Gastroesophageal sphincter (tissue), 4 donors: ENCODE results near the gene CACNA1I. TPM values are rescaled to one million over a fixed set of nuclear protein-coding genes. Genes with fewer than 3 reads are reported as not detected.
"Not testable (repeated sequence)": the region's sequence is repeated elsewhere in the genome, so short reads cannot be mapped to it uniquely, and the experiment has no call there.

Experiments
- ATAC-seq: fragments of 150-250 bp; one replicate; pipeline ENCODE4 v1.9.1; 2016; ENCODE audit warnings: mild to moderate bottlenecking, moderate library complexity
- H3K27ac ChIP-seq, 4 donors: fragments of 200-600 bp; sonication (generic) in 3 of 4; 1 replicate in 3 of 4; 2 replicates in 1 of 4; pipeline ENCODE4 v1.5.1; 2016 to 2019
- H3K27me3 ChIP-seq: fragments of 200-600 bp; sonication (generic); one replicate; pipeline ENCODE4 v1.5.1; 2019
- H3K36me3 ChIP-seq, 2 donors: fragments of 200-600 bp; sonication (generic); one replicate each; pipeline ENCODE4 v1.5.1; 2019; ENCODE audit warnings: control low read depth in 1 of 2
- H3K4me1 ChIP-seq, 3 donors: fragments of 200-600 bp; sonication (generic); 1 replicate in 2 of 3; 2 replicates in 1 of 3; pipeline ENCODE4 v1.5.1; 2016 to 2019; ENCODE audit warnings: control low read depth in 2 of 3
- H3K4me3 ChIP-seq, 2 donors: fragments of 200-600 bp; sonication (generic); one replicate each; pipeline ENCODE4 v1.5.1; 2019; ENCODE audit warnings: mild to moderate bottlenecking in 1 of 2, moderate library complexity in 1 of 2
- H3K9me3 ChIP-seq, 3 donors: fragments of 200-600 bp; sonication (generic); one replicate each; pipeline ENCODE4 v1.5.1; 2017 to 2019; ENCODE audit warnings: control low read depth in 2 of 3
- EP300 ChIP-seq: sonication (generic); formaldehyde crosslinking; IDR thresholded peaks from one replicate; pipeline ENCODE4 v1.6.1; 2017; ENCODE audit warnings: antibody characterized with exemption, mild to moderate bottlenecking
- POLR2A ChIP-seq, 2 donors: fragments of 450-650 bp; IDR thresholded peaks; one replicate each; pipeline ENCODE4 v1.6.1; 2017; ENCODE audit warnings: antibody characterized with exemption in 2 of 2, mild to moderate bottlenecking in 2 of 2, moderate library complexity in 1 of 2
- POLR2AphosphoS5 ChIP-seq: sonication (generic); formaldehyde crosslinking; IDR thresholded peaks from one replicate; pipeline ENCODE4 v1.6.1; 2017; ENCODE audit warnings: antibody characterized with exemption
- WGBS, 2 donors: methylation state at CpG; one replicate each; pipeline ENCODE4 v1.1.5; 2018; ENCODE audit warnings: low coverage in 1 of 2; 5-methylcytosine and 5-hydroxymethylcytosine counted together
- total RNA-seq, 4 donors: library from RNA; depleted of rRNA; stranded (reverse); fragments of >200 nt; gene quantifications; one replicate each; pipeline ENCODE4 v1.1.0, GENCODE V29; 2016
- TF ChIP-seq, protein P1 (sequence below), 4 experiments: fragments of 200-600 bp in 2 of 4; fragments of 450-650 bp in 2 of 4; sonication (generic) in 1 of 4; IDR thresholded peaks; one replicate each; pipeline ENCODE4 v1.5.1; 2017 to 2019; ENCODE audit warnings: antibody characterized with exemption in 4 of 4, mild to moderate bottlenecking in 2 of 4, moderate library complexity in 2 of 4

CACNA1I gene
- total RNA-seq, 4 donors from 2014 or later = 0.04 to 0.54 (median 0.11) TPM

GRCh38 chr22:39733191-39733590 lies 162.6 kb downstream of the CACNA1I start:
- H3K9me3 ChIP-seq = no peaks in the 10 kb centered on the region
- no peak overlapping the region for H3K4me3 ChIP-seq
- ATAC-seq = no peak
- H3K4me1 ChIP-seq = no peaks in the 10 kb centered on the region
- TF ChIP-seq, protein P1, sequence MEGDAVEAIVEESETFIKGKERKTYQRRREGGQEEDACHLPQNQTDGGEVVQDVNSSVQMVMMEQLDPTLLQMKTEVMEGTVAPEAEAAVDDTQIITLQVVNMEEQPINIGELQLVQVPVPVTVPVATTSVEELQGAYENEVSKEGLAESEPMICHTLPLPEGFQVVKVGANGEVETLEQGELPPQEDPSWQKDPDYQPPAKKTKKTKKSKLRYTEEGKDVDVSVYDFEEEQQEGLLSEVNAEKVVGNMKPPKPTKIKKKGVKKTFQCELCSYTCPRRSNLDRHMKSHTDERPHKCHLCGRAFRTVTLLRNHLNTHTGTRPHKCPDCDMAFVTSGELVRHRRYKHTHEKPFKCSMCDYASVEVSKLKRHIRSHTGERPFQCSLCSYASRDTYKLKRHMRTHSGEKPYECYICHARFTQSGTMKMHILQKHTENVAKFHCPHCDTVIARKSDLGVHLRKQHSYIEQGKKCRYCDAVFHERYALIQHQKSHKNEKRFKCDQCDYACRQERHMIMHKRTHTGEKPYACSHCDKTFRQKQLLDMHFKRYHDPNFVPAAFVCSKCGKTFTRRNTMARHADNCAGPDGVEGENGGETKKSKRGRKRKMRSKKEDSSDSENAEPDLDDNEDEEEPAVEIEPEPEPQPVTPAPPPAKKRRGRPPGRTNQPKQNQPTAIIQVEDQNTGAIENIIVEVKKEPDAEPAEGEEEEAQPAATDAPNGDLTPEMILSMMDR (IDR thresholded peaks at IDR 0.05) = no peak
- peaks cover 82% of the 10 kb centered on the region for H3K27me3 ChIP-seq
- WGBS, 2 donors = 60 to 72% methylated on average over 1 to 2 of the region's 2 CpGs
- no peak overlapping the region for H3K27ac ChIP-seq
- H3K36me3 ChIP-seq = no peaks in the 10 kb centered on the region

DNA sequence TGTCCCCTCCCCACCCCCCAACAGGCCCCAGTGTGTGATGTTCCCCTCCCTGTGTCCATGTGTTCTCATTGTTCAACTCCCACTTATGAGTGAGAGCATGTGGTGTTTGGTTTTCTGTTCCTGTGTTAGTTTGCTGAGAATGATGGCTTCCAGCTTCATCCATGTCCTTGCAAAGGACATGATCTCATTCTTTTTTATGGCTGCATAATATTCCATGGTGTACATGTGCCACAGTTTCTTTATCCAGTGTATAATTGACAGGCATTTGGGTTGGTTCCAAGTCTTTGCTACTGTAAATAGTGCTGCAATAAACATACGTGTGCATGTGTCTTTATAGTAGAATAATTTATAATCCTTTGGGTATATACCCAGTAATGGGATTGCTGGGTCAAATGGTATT lies 163.5 kb downstream of the CACNA1I start:
- H3K4me3 ChIP-seq, ATAC-seq, H3K36me3 ChIP-seq, H3K4me1 ChIP-seq, H3K9me3 ChIP-seq, H3K27ac ChIP-seq: not testable (repeated sequence)
- peaks cover 82% of the 10 kb centered on the region for H3K27me3 ChIP-seq
- 36 to 54% methylated on average over 1 of the region's 1 CpG for WGBS, 2 donors

DNA sequence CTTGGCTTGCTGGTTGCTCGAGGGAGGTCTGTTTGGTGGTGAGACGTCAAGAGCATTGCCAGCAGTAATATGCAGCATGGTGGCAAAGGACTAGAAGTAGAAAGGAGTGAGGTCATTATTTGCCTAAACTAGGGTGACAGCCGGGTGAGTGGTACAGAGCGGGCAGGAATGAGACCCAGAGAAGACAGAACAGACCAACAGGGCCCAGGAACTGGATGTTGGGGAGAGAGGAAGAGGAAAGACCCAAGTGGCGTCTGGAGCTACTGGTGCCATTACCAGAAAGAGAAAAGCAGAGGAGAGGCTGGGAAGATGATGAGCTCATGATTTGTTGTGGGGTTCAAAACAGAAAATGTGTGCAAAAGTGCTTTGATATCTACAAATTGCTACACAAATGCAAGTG lies 164.3 kb downstream of the CACNA1I start:
- H3K27ac ChIP-seq = no peak overlapping the region
- H3K9me3 ChIP-seq = peaks cover 0 to 14% (median 0%) of the 10 kb centered on the region in 3 donors
- WGBS, 2 donors = 45 to 85% methylated on average over 3 of the region's 5 CpGs
- no peaks in the 10 kb centered on the region for H3K4me1 ChIP-seq
- H3K4me3 ChIP-seq = no peak overlapping the region
- ATAC-seq = no peak
- peaks cover 73% of the 10 kb centered on the region for H3K27me3 ChIP-seq
- no peak for TF ChIP-seq POLR2A (IDR thresholded peaks at IDR 0.05)
- no peak for TF ChIP-seq EP300
- no peak for TF ChIP-seq POLR2AphosphoS5
- TF ChIP-seq, protein P1 (IDR thresholded peaks at IDR 0.05) = no peak
- no peaks in the 10 kb centered on the region for H3K36me3 ChIP-seq

GRCh38 chr22:39735776-39736175 lies 165.2 kb downstream of the CACNA1I start:
- H3K4me1 ChIP-seq = no peaks in the 10 kb centered on the region
- peaks cover 0 to 23% (median 0%) of the 10 kb centered on the region in 3 donors for H3K9me3 ChIP-seq
- H3K4me3 ChIP-seq = no peak overlapping the region
- ATAC-seq = no peak
- no peaks in the 10 kb centered on the region for H3K36me3 ChIP-seq
- TF ChIP-seq, protein P1 (IDR thresholded peaks at IDR 0.05) = no peak
- no peak for TF ChIP-seq POLR2A (IDR thresholded peaks at IDR 0.05)
- TF ChIP-seq POLR2AphosphoS5 = no peak
- TF ChIP-seq EP300 = no peak
- no peak overlapping the region for H3K27ac ChIP-seq
- peaks cover 77% of the 10 kb centered on the region for H3K27me3 ChIP-seq
- 76 to 77% methylated on average over 9 to 10 of the region's 10 CpGs for WGBS, 2 donors

- Histone ChIP-seq H3K4me3 (no peak overlapping the region), H3K4me1 (no peaks in the 10 kb centered on the region), H3K36me3 (no peaks in the 10 kb centered on the region), H3K27me3 (peaks cover 73% of the 10 kb centered on the region), H3K27ac (no peak overlapping the region), H3K9me3 (peaks cover 0 to 25% (median 0%) of the 10 kb centered on the region in 3 donors)
- ATAC-seq = no peak
- TF ChIP-seq EP300 = no peak
- TF ChIP-seq POLR2A (IDR thresholded peaks at IDR 0.05) = no peak
- TF ChIP-seq, protein P1 (IDR thresholded peaks at IDR 0.05) = no peak
- no peak for TF ChIP-seq POLR2AphosphoS5
- WGBS, 2 donors = 50 to 71% methylated on average over 1 of the region's 1 CpG
Observed at GRCh38 chr22:39738746-39739145, 168.2 kb downstream of the CACNA1I start.

Other genes starting within 250 kb of the CACNA1I start
- 10 to 100 TPM; 13.3 to 34.2 (median 20.1) TPM for gene SYNGR1, start 220.8 kb upstream of the CACNA1I start, total RNA-seq
- 10 to 100 TPM; 20.6 to 29.0 (median 23.8) TPM for gene TAB1, start 171.0 kb upstream of the CACNA1I start, total RNA-seq
- 1 to 10 TPM; 2.6 to 3.9 (median 2.9) TPM for gene MGAT3, start 113.7 kb upstream of the CACNA1I start, total RNA-seq
- 10 to 100 TPM; 17.8 to 28.3 (median 21.4) TPM for gene MIEF1, start 68.5 kb upstream of the CACNA1I start, total RNA-seq
- 100 to 1,000 TPM; 450 to 718 (median 563) TPM for gene ATF4, start 50.2 kb upstream of the CACNA1I start, total RNA-seq
- gene RPS19BP1, start 38.0 kb upstream of the CACNA1I start, total RNA-seq = 100 to 1,000 TPM; 144 to 176 (median 160) TPM